AG04450 (cell line): ENCODE measurements around the gene PLCL1. TPM values are rescaled to one million over a fixed set of nuclear protein-coding genes. Genes with fewer than 3 reads are reported as not detected.

Experiments used
- CTCF ChIA-PET: fragments of 300-600, 350-600 bp; formaldehyde crosslinking; extraction: SDS; loops from one replicate; lab custom pipeline; 2022; ENCODE audit warnings: antibody characterized with exemption, inconsistent platforms; lab: Charles Lee
- POLR2A ChIA-PET: fragments of 350-600 bp; formaldehyde crosslinking; extraction: SDS; loops from one replicate; lab custom pipeline; 2021; ENCODE audit warnings: antibody characterized with exemption, inconsistent platforms; lab: Yijun Ruan, JAX
- DNase-seq: peaks from one replicate; pipeline ENCODE4 v3.0.0-alpha.2; 2011; ENCODE audit warnings: low read depth, low spot score
- H3K27ac ChIP-seq: one replicate; pipeline ENCODE4 v1.5.1; 2012; ENCODE audit warnings: low read depth, low read length, control low read depth
- H3K27me3 ChIP-seq: one replicate; pipeline ENCODE4 v1.6.0; 2012; ENCODE audit warnings: low read length; ENCODE audit not compliant: control insufficient read depth, insufficient read depth
- H3K4me3 ChIP-seq: 2 replicates; pipeline ENCODE4 v1.5.1; 2011; ENCODE audit warnings: mild to moderate bottlenecking, low read depth, low read length, control low read depth
- H3K9me3 ChIP-seq: 2 replicates; pipeline ENCODE4 v1.5.1; 2012; ENCODE audit warnings: low read length; ENCODE audit not compliant: control insufficient read depth, insufficient read depth
- CTCF ChIP-seq: IDR thresholded peaks from 2 replicates; pipeline ENCODE4 v1.5.1; 2011; ENCODE audit warnings: low read depth, low read length, control low read depth, inconsistent platforms
- polyA plus RNA-seq: library from polyadenylated mRNA; depleted of rRNA; stranded (reverse); fragments of >200 nt; gene quantifications from 2 replicates; pipeline ENCODE4 v1.2.3, GENCODE V29; 2011

The PLCL1 gene
- polyA plus RNA-seq, 1 experiment, result 0.43 TPM

DNA sequence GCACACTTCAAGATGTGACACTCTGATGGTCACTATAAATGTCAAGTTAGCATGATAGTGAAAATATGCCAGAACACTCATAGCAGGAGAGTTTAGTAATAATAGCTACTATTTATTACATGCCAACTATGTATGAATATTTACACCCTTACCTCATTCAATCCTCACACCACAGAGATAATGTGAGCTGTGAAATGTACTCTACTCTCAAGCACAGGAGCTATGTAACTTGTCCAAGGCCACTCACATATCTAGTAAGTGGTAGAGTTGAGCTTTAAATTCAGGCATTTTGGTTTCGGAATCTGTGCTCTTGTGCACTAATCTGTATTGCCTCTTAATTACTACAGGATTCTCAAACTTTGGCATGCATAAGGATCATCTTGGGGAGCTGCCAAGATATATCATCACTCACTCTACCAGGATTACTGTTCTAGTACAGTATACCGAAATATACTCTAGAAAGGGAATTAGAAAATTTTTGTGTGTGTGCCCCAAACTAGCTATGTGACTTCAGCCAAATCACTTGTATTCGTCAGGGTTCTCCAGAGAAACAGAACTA, 154.3 kb downstream of the PLCL1 start:
- ChIA-PET CTCF (interaction anchor here (1.3 kb wide), 1 partner anchor 145 kb away, joined by 4 read pairs; no protein-coding TSS in a partner anchor), POLR2A (no interaction called here)
- Histone ChIP-seq H3K9me3 (no peaks in the 10 kb centered on the region), H3K27me3 (no peaks in the 10 kb centered on the region), H3K4me3 (no peak overlapping the region), H3K27ac (no peak overlapping the region)
- no peak for TF ChIP-seq CTCF
- no peak for DNase-seq

DNA sequence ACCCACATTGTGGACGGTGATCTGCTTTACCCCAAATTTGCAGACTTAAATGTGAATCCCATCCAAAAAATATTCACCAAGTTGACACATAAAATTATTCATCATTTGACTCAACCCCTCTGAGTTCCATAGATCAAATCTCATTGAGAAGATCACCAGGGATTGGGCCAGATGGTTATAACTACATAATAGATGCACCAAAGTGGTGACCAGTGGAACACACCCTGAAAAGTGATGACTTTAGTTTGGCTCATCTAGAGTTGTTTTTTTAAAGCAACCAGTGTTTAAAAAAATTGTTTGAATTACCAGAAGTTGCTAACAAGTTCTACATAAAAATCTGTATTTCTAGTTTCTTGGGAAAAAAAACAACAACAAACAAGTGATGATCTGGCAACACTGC, 155.0 kb downstream of the PLCL1 start:
- no peak for TF ChIP-seq CTCF
- Histone ChIP-seq H3K4me3 (no peak overlapping the region), H3K9me3 (no peaks in the 10 kb centered on the region), H3K27me3 (no peaks in the 10 kb centered on the region), H3K27ac (no peak overlapping the region)
- no peak for DNase-seq
- ChIA-PET POLR2A (no interaction called here), CTCF (no interaction called here)

GRCh38 chr2:197960786-197961185, 156.4 kb downstream of the PLCL1 start:
- Histone ChIP-seq H3K27me3 (no peaks in the 10 kb centered on the region), H3K9me3 (no peaks in the 10 kb centered on the region), H3K27ac (no peak overlapping the region), H3K4me3 (no peak overlapping the region)
- ChIA-PET POLR2A (no interaction called here), CTCF (no interaction called here)
- TF ChIP-seq CTCF, result no peak
- DNase-seq, result no peak

DNA sequence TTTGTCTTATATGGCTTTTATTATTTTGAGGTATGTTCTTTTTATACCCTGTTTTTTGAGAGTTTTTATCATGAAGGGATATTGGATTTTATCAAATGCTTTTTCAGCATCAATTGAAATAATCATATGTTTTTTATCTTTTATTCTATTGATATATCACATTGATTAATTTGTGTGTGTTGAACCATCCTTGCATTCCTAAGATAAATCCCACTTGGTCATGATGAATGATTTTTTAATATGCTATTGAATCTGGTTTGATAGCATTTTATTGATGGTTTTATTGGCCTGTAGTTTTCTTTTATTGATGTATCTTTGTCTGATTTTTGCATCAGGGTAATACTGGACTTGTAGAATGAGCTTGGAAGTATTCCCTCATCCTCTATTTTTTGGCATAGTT, 160.3 kb downstream of the PLCL1 start:
- POLR2A ChIA-PET, result no interaction called here

GRCh38 chr2:197965756-197966155, 161.4 kb downstream of the PLCL1 start:
- no peak for DNase-seq
- Histone ChIP-seq H3K27ac (no peak overlapping the region), H3K4me3 (no peak overlapping the region), H3K27me3 (no peaks in the 10 kb centered on the region), H3K9me3 (no peaks in the 10 kb centered on the region)
- CTCF ChIA-PET, result no interaction called here
- POLR2A ChIA-PET, result no interaction called here
- TF ChIP-seq CTCF, result no peak

More for the DNA sequence above, 160.3 kb downstream of the PLCL1 start:
- Histone ChIP-seq H3K9me3 (no peaks in the 10 kb centered on the region), H3K4me3 (no peak overlapping the region), H3K27ac (no peak overlapping the region), H3K27me3 (no peaks in the 10 kb centered on the region)
- CTCF ChIA-PET, result no interaction called here
- TF ChIP-seq CTCF, result no peak
- no peak for DNase-seq
